GM13976 (cell line): Measurements from ENCODE around the gene AADACL2.
"Not testable (repeated sequence)": the region's sequence is repeated elsewhere in the genome, so short reads cannot be mapped to it uniquely, and the experiment has no call there.

ENCODE experiments used
- DNase-seq: peaks from one replicate; pipeline ENCODE4 v3.0.0; 2012; ENCODE audit warnings: low spot score
- CTCF ChIP-seq: IDR thresholded peaks from 2 replicates; pipeline ENCODE4 v1.5.1; 2012; ENCODE audit warnings: borderline replicate concordance, mild to moderate bottlenecking; ENCODE audit not compliant: insufficient read depth; ENCODE audit errors: extremely low read depth, missing control alignments, control extremely low read depth
- in situ Hi-C: fragments of 300-500 bp; cut with MboI; formaldehyde crosslinking; loops from one replicate; pipeline ENCODE4 v1.12.0; 2022; ENCODE audit warnings: low sequenced_read_pairs, mixed read lengths, inconsistent platforms; ENCODE audit not compliant: unreplicated experiment

AADACL2 gene

GRCh38 chr3:151777880-151778279 lies 44.2 kb downstream of the AADACL2 start:
- no peak for DNase-seq
- no peak for TF ChIP-seq CTCF
- in situ Hi-C loops = no loop called here

DNA sequence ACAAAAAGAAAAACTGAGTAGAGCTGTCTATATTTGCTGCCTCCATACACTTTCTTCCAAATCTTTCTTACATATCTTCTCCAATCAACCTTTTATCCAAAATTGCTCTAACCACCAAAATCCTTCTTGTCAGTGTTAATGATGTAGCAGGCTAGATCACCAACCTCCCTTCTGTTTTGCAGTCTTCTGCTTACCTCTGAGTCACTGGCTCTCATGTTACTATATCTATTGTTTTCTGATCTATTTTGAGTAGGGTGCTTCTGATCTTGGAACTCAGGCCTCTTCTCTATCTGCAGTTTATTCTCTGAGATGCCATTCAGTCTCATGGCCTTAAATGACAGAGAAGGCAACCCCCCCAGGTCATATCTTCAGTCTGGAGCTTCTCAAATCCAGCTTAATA lies 53.9 kb downstream of the AADACL2 start:
- in situ Hi-C loops = no loop called here
- no peak for TF ChIP-seq CTCF
- DNase-seq = no peak

- in situ Hi-C loops = no loop called here
- TF ChIP-seq CTCF = no peak
- no peak for DNase-seq
Observed at GRCh38 chr3:151788401-151788800, 54.7 kb downstream of the AADACL2 start.

- in situ Hi-C loops = no loop called here
- TF ChIP-seq CTCF = no peak
- DNase-seq = no peak
Observed at GRCh38 chr3:151789853-151790463, 56.2 kb downstream of the AADACL2 start.

DNA sequence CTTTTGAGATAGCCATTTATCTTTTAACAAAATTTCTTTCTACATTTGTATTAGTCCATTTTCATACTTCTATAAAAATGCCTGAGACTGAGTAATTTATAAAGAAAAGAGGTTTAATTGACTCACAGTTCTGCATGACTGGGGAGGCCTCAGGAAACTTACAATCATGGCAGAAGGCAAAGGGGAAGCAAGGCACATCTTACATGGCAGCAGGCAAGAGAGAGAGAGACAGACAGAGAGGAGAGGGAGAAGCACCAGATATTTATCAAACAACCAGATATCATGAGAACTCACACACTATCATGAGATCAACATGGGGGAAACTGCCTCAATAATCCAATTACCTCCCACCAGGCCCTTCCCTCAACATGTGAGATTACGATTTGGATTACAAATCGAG lies 57.0 kb downstream of the AADACL2 start:
- DNase-seq, in situ Hi-C loops: not testable (repeated sequence)

- no peak for TF ChIP-seq CTCF
- in situ Hi-C loops = no loop called here
- DNase-seq = no peak
Observed at GRCh38 chr3:151792411-151792810, 58.7 kb downstream of the AADACL2 start.

DNA sequence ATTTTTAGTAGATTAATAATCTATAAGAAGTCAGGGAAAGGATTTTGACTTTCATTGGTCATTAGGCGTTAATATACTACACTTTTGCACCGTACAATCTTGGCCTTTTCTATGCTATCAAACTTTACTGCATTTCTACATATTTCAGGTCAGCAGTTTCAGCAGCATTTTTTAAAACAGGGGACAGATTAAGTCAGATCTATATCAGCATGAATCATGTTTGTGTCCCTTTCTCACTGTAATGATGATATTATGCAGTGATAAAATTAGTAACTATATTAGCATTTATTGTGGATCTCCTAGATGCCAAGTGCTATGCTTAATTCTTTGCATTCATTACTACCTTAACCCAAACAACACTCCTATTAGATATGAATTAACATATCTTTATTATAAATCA lies 59.9 kb downstream of the AADACL2 start:
- DNase-seq = no peak
- in situ Hi-C loops = no loop called here
- TF ChIP-seq CTCF = no peak
